ENCODE data around the gene MAGI2.

DNA sequence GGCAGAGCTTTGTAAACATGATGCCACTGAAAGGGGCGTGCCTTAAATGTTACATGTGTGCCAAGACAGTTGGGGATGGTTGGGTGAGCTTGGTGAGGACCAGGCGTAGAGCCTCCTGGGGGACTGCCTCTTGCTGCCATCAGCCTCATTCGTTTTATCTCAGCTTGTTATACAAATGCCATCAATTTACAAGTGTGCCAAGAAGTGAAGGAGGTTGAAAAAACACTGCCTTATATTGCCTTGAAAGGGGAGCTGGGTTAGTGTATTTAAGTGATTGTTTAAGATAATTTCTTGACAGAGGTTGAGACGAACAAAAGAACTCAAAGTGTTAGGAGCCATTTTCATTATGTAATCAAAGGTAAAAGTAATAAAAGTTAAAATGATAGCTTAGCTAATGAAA, 1300.2 kb downstream of the MAGI2 start:
- TF ChIP-seq, protein P1, sequence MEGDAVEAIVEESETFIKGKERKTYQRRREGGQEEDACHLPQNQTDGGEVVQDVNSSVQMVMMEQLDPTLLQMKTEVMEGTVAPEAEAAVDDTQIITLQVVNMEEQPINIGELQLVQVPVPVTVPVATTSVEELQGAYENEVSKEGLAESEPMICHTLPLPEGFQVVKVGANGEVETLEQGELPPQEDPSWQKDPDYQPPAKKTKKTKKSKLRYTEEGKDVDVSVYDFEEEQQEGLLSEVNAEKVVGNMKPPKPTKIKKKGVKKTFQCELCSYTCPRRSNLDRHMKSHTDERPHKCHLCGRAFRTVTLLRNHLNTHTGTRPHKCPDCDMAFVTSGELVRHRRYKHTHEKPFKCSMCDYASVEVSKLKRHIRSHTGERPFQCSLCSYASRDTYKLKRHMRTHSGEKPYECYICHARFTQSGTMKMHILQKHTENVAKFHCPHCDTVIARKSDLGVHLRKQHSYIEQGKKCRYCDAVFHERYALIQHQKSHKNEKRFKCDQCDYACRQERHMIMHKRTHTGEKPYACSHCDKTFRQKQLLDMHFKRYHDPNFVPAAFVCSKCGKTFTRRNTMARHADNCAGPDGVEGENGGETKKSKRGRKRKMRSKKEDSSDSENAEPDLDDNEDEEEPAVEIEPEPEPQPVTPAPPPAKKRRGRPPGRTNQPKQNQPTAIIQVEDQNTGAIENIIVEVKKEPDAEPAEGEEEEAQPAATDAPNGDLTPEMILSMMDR (IDR thresholded peaks at IDR 0.05; ENCODE audit: low read depth, low read length, poor library complexity, severe bottlenecking): no peak
- TF ChIP-seq EZH2phosphoT487 (IDR thresholded peaks at IDR 0.05; ENCODE audit: borderline replicate concordance, low read length): no peak
